LNCAP (cell line): ENCODE measurements around the gene LEMD1.

Experiments used
- TF ChIP-seq, protein P1 (sequence below): fragments of 450-650 bp; IDR thresholded peaks from 2 replicates; pipeline ENCODE4 v1.5.1; 2017; ENCODE audit warnings: mild to moderate bottlenecking

Gene LEMD1

DNA sequence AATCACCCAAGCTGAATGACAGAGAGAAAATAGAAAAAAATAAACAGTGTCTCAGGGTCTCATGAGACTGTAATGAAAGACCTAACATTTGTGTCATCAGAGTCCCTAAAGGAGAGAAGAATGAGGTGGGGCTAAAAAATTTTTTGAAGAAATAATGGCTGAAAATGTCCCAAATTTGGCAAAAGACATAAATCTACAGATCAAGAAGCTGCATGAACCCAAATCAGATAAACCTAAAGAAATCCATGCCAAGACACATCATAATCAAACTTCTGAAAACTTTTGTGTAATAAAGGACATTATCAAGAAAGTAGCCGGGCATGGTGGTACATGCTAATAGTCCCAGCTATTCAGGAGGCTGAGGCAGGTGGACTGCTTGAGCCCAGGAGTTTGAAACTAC is 29.2 kb downstream of the LEMD1 start:
- TF ChIP-seq, protein P1, sequence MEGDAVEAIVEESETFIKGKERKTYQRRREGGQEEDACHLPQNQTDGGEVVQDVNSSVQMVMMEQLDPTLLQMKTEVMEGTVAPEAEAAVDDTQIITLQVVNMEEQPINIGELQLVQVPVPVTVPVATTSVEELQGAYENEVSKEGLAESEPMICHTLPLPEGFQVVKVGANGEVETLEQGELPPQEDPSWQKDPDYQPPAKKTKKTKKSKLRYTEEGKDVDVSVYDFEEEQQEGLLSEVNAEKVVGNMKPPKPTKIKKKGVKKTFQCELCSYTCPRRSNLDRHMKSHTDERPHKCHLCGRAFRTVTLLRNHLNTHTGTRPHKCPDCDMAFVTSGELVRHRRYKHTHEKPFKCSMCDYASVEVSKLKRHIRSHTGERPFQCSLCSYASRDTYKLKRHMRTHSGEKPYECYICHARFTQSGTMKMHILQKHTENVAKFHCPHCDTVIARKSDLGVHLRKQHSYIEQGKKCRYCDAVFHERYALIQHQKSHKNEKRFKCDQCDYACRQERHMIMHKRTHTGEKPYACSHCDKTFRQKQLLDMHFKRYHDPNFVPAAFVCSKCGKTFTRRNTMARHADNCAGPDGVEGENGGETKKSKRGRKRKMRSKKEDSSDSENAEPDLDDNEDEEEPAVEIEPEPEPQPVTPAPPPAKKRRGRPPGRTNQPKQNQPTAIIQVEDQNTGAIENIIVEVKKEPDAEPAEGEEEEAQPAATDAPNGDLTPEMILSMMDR, result no peak

DNA sequence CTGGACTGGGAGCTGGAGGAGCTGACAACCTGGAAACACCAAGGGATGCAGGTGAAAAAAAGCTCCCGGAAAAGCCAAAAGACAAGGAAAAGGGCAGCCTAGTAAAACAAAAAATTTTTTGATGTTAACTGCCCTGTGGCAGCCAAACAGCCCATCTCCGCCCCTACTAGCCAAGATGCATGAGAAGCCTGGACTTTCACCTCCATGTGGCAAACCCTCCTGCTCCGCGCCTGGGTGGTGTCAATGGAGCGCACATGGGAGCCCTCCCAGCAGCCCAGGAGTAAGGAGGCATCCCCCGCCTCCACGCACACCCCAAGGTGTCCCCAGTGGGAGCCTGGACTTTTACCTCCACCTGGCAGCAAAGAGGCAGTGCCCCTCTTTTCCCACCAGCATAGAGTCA is 30.5 kb downstream of the LEMD1 start:
- TF ChIP-seq, protein P1, result no peak

DNA sequence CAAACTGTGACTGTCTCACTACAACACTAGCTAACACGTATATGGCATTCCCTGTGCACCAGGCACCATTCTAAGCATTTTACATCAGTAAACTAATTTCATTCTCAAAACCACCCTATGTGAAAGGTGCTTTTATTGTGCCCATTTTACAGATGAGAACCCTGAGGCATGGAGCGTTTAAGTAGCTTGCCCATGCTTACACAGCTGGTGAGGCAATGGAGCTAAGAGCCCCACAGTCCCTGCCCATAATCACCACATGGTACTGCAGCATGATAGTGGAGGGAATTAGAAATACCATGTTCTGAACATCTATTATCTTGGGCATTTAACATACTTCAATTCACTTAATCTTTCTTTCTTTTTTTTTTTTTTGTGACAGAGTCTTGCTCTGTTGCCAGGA is 34.0 kb downstream of the LEMD1 start:
- TF ChIP-seq, protein P1, result no peak

DNA sequence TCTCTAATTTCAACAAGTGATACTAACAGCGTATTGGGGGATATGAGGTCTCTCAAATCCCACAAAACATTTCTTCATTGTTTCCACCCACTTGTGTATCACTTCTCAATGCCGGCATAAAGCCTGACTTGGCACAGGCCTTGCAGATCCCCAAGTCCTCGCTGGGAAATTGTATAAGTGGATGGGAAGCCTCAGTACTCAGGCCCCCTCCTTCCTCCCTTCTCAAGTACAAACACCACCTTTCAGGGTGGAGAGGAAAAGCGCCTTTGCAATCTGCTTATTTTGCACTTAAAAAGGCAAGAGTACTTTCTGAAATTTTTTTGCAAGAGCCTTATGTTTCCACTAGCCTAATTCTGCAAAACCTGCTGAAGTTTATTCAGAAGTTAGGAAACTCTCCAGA is 39.3 kb downstream of the LEMD1 start:
- TF ChIP-seq, protein P1, result no peak

DNA sequence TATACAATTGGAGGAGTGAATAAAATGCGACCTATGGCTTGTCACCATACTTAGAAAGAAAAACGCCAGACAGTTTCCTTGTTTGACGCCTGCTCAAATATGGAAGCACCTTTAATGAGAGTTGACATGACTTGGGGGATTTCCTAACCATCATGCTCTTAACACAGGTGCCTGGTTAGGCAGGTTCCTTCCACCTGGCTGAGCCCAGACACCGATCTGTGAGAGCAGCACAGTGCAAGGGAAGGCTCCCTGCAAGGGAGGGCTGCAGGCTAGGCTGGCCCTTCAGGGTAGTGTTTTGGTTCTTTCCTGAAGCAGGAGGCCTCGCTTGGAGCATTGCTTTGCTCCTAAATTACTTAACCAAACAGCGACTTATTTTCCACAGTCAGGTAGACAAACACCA is 40.6 kb downstream of the LEMD1 start:
- TF ChIP-seq, protein P1, result no peak

DNA sequence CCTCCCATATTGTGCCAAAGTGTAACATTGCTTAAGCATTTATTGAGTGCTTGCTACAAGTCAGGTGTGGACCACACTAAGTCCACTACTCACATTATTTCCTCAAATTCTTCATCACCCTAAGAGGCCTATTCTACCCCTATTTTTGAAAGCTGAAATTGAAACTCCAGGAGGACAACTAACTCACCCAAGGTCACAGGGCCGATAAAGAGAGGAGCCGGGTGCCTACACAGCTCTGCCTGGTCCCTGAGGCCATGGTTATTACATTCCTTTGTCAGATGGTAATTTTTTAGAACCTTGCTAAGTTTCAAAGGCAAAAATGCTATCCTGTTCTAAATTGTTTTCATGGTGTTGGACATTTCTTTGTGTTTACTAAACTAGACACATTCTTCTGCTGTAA is 41.0 kb downstream of the LEMD1 start:
- TF ChIP-seq, protein P1, result no peak

DNA sequence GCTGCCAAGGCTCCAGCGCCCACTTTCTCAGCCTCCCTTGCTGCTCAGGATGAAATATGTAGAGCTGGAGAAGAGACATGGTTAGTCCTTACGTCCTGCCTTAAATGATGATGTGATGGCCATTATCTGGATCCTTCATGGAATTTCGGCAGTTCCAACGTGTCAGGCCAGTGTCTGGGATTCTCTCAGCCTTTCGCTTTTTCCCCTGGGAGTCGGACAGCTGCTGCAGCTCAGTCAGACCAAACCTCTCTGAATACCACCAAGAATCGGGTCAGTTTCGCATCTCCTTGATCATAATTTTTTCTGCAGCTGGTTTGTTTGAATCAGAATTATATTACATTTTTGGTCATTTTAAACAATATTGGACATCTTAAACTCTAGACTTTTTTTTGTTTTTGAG is 42.8 kb downstream of the LEMD1 start:
- TF ChIP-seq, protein P1, result no peak

DNA sequence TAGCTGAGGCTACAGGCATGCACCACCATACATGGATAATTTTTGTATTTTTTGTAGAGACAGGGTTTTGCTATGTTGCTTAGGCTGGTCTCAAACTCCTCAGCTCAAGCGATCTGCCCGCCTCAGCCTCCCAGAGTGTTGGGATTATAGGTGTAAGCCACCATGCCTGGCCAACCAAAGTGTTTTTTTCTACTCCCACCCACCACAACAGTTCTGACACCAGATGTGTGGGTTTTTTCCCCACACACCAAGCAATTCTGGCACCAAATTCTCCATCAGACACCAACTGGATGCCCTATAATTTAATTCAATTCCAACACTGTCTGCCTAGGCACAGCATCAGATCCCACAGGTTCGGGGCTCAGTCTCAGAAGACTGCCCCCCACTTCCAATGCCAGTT is 44.5 kb downstream of the LEMD1 start:
- TF ChIP-seq, protein P1, result no peak
